GM12874 (cell line): Measurements from ENCODE around the gene NFATC2.

Experiments
- CTCF ChIP-seq: IDR thresholded peaks from 2 replicates; pipeline ENCODE4 v1.5.1; 2011; ENCODE audit warnings: low read depth, mild to moderate bottlenecking, control low read depth, low read length, moderate library complexity; ENCODE audit not compliant: insufficient read depth

NFATC2 gene

GRCh38 chr20:51340451-51340840 is 202.1 kb downstream of the NFATC2 start:
- no peak for TF ChIP-seq CTCF

GRCh38 chr20:51339721-51340450 is 202.6 kb downstream of the NFATC2 start:
- TF ChIP-seq CTCF, result no peak

- TF ChIP-seq CTCF, result no peak
Observed at GRCh38 chr20:51338692-51339440, 203.7 kb downstream of the NFATC2 start.

GRCh38 chr20:51337126-51337805 is 205.3 kb downstream of the NFATC2 start:
- no peak for TF ChIP-seq CTCF
